HEK293T (cell line): Measurements from ENCODE around the gene DELE1.
A peak's percentile ranks its signal among the peaks of the same experiment; 100 is the strongest.

Source experiments
- CTCF ChIA-PET: fragments of 350-600 bp; formaldehyde crosslinking; extraction: SDS; loops from one replicate; lab custom pipeline; 2021; ENCODE audit warnings: antibody characterized with exemption, inconsistent platforms; lab: Yijun Ruan, JAX
- POLR2A ChIA-PET: fragments of 350-600 bp; formaldehyde crosslinking; extraction: SDS; loops from one replicate; lab custom pipeline; 2020; ENCODE audit warnings: antibody characterized with exemption, inconsistent platforms; lab: Yijun Ruan, JAX
- DNase-seq: peaks from one replicate; pipeline ENCODE4 v3.0.0; 2012; ENCODE audit warnings: mixed read lengths; ENCODE audit errors: extremely low spot score
- ARNT ChIP-seq: fragments of 450-650 bp; IDR thresholded peaks from 2 replicates; pipeline ENCODE4 v1.6.1; 2017; ENCODE audit warnings: mild to moderate bottlenecking
- BHLHE40 ChIP-seq: fragments of 450-650 bp; IDR thresholded peaks from 2 replicates; pipeline ENCODE4 v1.6.1; 2016; ENCODE audit warnings: mild to moderate bottlenecking, moderate library complexity, borderline replicate concordance
- CTBP1 ChIP-seq: fragments of 450-650 bp; IDR thresholded peaks from 2 replicates; pipeline ENCODE4 v1.6.1; 2016; ENCODE audit warnings: borderline replicate concordance
- ELF4 ChIP-seq: fragments of 450-650 bp; IDR thresholded peaks from 2 replicates; pipeline ENCODE4 v1.6.1; 2017; ENCODE audit warnings: antibody characterized with exemption
- FOXA1 ChIP-seq: fragments of 450-650 bp; IDR thresholded peaks from 2 replicates; pipeline ENCODE4 v1.6.1; 2016; ENCODE audit warnings: mild to moderate bottlenecking
- FOXK2 ChIP-seq: fragments of 450-650 bp; IDR thresholded peaks from 2 replicates; pipeline ENCODE4 v1.6.1; 2016; ENCODE audit warnings: mild to moderate bottlenecking
- FOXM1 ChIP-seq: fragments of 450-650 bp; IDR thresholded peaks from 2 replicates; pipeline ENCODE4 v1.6.1; 2017; ENCODE audit warnings: mild to moderate bottlenecking, borderline replicate concordance
- HDGF ChIP-seq: fragments of 450-650 bp; IDR thresholded peaks from 2 replicates; pipeline ENCODE4 v1.6.1; 2017; ENCODE audit warnings: antibody characterized with exemption, borderline replicate concordance
- L3MBTL2 ChIP-seq: fragments of 450-650 bp; conservative IDR thresholded peaks from 2 replicates; pipeline ENCODE4 v1.6.1; 2016; ENCODE audit warnings: mild to moderate bottlenecking
- LEF1 ChIP-seq: fragments of 450-650 bp; IDR thresholded peaks from 2 replicates; pipeline ENCODE4 v1.6.1; 2017; ENCODE audit warnings: mild to moderate bottlenecking, borderline replicate concordance
- NFRKB ChIP-seq: fragments of 450-650 bp; IDR thresholded peaks from 2 replicates; pipeline ENCODE4 v1.6.1; 2016; ENCODE audit warnings: mild to moderate bottlenecking, moderate library complexity
- SP1 ChIP-seq: fragments of 450-650 bp; IDR thresholded peaks from 2 replicates; pipeline ENCODE4 v1.6.1; 2017
- SUZ12 ChIP-seq: fragments of 450-650 bp; IDR thresholded peaks from 2 replicates; pipeline ENCODE4 v1.6.1; 2016; ENCODE audit warnings: mild to moderate bottlenecking
- TARDBP ChIP-seq: fragments of 450-650 bp; IDR thresholded peaks from 2 replicates; pipeline ENCODE4 v1.6.1; 2016
- ZNF384 ChIP-seq: fragments of 450-650 bp; IDR thresholded peaks from 2 replicates; pipeline ENCODE4 v1.6.1; 2016
- TF ChIP-seq, protein P1 (sequence below): fragments of 450-650 bp; IDR thresholded peaks from 2 replicates; pipeline ENCODE4 v1.6.1; 2016

The DELE1 gene

DNA sequence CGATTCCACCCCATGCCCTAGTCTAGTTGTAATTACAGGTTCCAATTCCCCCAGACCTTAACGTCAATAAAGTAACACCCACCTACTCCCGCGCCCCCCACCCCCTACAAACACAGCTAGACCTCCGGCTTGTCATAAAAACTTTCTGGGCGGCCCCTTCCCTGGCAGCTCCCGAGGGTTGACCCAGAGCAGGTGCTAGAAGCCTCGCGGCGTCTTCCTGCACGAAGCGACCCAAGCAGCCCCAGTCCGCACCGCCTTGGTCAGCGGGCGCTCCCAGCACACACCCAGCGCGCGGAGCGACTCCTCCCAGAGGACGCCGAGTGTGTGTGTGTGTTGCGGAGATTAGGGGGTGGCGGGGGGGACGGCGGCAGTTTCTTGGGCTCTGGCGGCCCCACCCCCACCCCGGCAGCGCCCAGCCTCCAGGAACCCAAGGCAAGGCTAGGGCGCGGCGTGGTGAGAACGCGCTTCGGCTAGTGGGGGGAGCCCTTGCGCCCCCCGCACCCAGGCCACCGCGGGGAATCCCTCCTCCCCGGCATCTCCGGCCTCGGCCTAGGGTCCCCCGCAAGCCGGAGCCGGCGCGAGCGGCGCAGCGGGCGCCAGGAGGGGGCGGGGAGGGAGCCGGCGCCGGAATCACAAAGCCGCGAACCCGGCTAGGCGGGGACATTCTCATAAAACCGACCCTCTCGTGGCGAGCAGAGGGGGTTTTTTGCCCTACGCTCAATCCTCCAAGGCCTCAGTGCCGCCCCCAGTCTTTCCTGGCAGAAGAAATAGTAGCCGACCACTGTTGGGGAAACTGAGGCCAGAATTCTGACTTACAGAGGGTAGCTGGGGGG is 47.7 kb upstream of the DELE1 start:
- TF ChIP-seq L3MBTL2 (peak; percentile 35; the same call in 1 of the 2 replicates), CTBP1 (no peak), SP1 (no peak)
- CTCF ChIA-PET = interaction anchor here (0.9 to 3.8 kb wide), 4 partner anchors 53 to 207 kb away, joined by 3 to 19 read pairs (median 6); no protein-coding TSS in a partner anchor
- peak; percentile 39 for DNase-seq
- POLR2A ChIA-PET = interaction anchor here (2.0 to 3.4 kb wide), 2 partner anchors 26 to 47 kb away, joined by 6 to 21 read pairs; partner anchors contain the start of gene DELE1

DNA sequence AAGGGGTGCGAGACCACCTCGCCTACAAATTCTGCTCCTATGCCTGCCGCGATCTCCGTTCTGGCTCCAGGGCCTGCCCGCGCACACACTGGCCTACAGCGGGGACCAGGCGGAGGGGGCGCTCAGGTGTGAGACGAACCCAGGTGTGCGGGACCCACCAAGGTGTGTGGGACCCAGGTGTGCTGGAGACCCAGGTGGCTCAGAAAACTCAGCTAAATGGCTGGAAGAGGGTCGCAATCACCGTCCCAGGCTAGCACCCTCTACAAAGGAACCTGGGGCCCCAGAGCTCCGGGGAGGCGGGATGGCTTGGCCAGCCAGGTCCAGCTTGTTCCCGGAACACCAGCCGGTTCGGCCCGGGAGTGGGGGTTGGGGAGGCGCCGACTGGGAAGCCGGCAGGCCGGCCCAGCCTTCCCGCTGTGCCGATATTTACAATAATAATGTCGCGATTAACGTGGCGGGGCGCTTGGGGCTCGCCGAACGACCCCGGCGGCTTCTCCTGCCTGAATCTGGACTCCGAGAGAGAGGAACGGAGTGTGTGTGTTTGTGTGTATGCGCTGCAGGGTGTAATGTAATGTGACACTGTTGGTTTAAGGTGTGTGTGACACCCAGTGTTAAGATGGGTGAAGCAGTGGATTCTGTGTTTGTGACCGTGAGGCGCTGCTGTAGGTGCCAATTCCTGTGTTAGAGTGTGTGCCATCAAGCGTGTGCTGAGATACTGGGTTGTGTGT is 46.9 kb upstream of the DELE1 start:
- TF ChIP-seq ELF4 = no peak
- TF ChIP-seq FOXA1 = no peak
- no peak for TF ChIP-seq NFRKB
- no peak for TF ChIP-seq HDGF
- no peak for TF ChIP-seq LEF1
- no peak for TF ChIP-seq FOXK2
- TF ChIP-seq TARDBP = no peak
- no peak for TF ChIP-seq BHLHE40
- no peak for TF ChIP-seq ZNF384
- no peak for TF ChIP-seq FOXM1
- TF ChIP-seq SUZ12 = no peak
- TF ChIP-seq SP1 = no peak
- no peak for DNase-seq
- POLR2A ChIA-PET = interaction anchor here (3.4 to 7.4 kb wide), 2 partner anchors 27 to 46 kb away, joined by 21 to 47 read pairs; partner anchors contain the start of gene DELE1
- CTCF ChIA-PET = interaction anchor here (0.9 to 3.8 kb wide), 5 partner anchors 63 to 207 kb away, joined by 3 to 19 read pairs (median 7); no protein-coding TSS in a partner anchor

DNA sequence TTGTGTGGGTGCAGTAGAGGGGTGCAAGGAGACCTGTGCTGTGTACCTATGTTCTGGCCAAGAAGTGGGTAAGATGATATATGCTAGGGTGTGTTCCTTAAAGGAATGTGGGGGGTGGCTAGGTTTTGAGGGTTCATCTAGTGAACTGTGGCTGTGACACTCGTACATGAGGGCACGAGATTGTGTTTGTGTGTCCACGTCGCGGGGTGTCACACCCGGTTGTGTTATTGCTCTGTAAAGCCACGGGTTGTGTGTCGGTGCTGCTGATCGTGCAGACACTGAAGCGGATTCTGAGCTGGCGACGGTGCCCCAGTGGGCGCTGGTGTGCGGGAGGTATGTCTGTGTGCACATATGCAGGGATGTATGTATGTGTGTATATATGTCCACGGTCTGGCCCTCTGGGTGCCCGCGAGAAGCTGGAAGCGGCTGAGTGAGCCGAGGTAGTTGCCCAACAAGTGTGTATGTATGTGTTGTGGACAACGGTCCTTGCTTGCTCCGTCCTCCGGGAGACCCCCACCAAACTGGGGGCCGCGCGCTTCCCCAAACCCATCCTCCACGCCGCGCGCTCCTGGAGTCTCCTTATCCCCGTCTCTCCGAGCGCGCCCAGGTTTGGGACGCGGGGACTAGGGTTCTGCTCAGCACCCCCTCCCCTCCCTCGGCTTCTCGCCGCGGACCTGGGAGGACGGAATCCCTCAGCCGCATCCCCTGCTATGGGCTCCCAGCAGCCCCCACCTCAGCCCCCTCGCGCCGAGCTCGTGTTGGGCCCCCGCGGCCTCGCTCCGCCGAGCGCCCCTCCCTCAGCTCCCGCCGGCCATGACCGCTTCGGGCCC is 46.1 kb upstream of the DELE1 start:
- ChIA-PET CTCF (interaction anchor here (0.8 to 6.3 kb wide), 22 partner anchors 9 to 208 kb away, joined by 3 to 33 read pairs (median 8); partner anchors contain the start of gene RNF14), POLR2A (interaction anchor here (0.9 to 7.4 kb wide), 5 partner anchors 28 to 194 kb away, joined by 3 to 47 read pairs (median 6); partner anchors contain the start of gene DELE1)
- DNase-seq = no peak
- TF ChIP-seq BHLHE40 (no peak), L3MBTL2 (no peak), LEF1 (no peak), SUZ12 (no peak), FOXM1 (no peak), HDGF (no peak), CTBP1 (no peak), ZNF384 (no peak), ELF4 (no peak)

DNA sequence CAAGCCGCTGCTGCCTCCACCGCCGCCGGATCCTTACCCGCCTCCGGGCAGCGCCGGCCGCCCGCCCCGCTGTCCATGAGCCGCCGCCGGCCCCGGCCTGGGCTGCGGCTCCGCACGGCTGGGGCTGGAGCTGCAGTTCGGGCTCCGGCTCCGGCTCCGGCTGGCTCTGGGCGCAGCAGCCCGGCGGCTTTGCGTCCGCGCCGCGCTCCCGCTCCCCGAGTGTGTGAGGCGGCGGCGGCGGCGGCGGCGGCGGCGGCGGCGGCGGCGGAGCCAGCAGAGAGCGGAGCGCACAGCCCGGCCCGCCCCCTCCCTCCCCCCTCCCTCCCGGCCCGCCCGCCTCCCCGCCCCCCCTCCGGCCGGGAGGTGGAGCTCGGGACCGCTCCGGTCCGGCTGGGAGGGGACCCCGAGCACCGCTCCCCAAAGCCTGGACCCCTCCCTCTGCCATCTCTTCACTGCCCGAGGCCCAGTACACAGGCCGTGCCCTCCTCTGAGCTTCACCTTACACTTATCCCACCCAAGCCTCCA is 45.4 kb upstream of the DELE1 start, which contains the start of gene PCDH1:
PCDH1 (minus strand) TSS at position 225 of the 525 bp plus-strand sequence; CDS start at position 77, 148 bp downstream.
- CTCF ChIA-PET = interaction anchor here (0.5 to 6.3 kb wide), 38 partner anchors 9 to 1438 kb away, joined by 3 to 33 read pairs (median 4); partner anchors contain the start of gene RNF14
- peak; percentile 51 for DNase-seq
- no peak for TF ChIP-seq TARDBP
- TF ChIP-seq L3MBTL2 = no peak
- no peak for TF ChIP-seq ARNT
- POLR2A ChIA-PET = interaction anchor here (0.9 to 7.4 kb wide), 6 partner anchors 28 to 195 kb away, joined by 3 to 47 read pairs (median 6); partner anchors contain the start of genes DELE1 and RNF14

DNA sequence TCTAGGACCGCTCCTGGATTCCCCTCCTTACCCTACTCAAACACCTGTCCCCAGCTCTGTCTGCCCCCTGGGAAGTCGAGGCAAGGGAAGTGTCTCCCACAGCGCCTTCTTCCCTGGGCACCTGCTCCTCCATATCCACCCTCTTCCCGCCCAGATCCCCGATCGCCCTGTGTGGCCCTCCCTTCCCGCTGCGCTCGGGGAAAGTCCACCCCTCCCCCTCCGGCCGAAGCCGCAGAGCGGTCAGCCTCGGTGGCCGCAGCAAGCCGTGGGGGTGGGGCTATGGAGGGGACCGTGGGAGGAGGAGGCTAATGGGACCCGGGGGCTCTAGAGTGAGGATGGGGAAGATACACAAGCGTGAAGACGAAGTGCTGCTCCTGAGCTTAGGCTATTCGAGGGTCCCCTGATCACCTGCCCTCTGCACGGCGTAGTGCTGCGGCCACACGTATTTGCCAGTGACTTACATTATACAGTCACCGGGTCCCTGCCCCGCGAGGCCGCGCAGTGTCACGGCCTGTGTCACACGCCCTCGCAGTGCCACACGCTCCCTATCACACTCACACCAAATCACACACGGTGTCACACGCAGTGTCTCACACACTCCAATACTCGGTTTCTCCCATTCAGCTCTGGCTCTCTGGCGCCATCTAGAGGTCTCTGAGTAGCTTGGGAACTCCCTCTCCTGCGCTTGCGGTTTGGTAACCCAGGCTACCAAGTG is 44.8 kb upstream of the DELE1 start:
- TF ChIP-seq CTBP1 (no peak), SUZ12 (no peak), L3MBTL2 (peak; percentile 76)
- TF ChIP-seq, protein P1, sequence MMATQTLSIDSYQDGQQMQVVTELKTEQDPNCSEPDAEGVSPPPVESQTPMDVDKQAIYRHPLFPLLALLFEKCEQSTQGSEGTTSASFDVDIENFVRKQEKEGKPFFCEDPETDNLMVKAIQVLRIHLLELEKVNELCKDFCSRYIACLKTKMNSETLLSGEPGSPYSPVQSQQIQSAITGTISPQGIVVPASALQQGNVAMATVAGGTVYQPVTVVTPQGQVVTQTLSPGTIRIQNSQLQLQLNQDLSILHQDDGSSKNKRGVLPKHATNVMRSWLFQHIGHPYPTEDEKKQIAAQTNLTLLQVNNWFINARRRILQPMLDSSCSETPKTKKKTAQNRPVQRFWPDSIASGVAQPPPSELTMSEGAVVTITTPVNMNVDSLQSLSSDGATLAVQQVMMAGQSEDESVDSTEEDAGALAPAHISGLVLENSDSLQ = no peak
- POLR2A ChIA-PET = interaction anchor here (1.1 to 7.4 kb wide), 5 partner anchors 29 to 195 kb away, joined by 5 to 47 read pairs (median 6); partner anchors contain the start of genes DELE1 and RNF14
- CTCF ChIA-PET = interaction anchor here (0.5 to 6.3 kb wide), 45 partner anchors 8 to 1438 kb away, joined by 3 to 33 read pairs (median 4); partner anchors contain the start of genes RNF14 and SPRY4
- DNase-seq = peak; percentile 75

DNA sequence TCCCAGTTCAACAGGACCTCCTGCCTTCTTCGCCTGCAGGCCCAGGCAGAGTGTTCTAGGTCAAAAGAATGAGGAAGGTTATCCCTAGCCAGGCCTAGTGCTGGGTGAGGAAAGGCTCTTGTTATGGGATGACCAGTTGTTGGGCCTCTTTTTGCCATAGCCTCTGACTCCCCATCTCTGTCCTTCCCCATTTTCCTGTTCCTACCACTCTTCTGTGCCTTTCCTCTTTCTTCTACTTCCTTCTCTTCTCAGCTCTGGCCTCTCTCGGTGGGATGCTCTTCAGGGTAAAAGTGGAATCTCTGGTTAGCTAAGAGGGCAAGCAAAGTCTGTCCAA is 44.3 kb upstream of the DELE1 start:
- DNase-seq = no peak
- CTCF ChIA-PET = interaction anchor here (0.5 to 6.3 kb wide), 31 partner anchors 11 to 446 kb away, joined by 3 to 33 read pairs (median 6); partner anchors contain the start of genes RNF14 and SPRY4
- POLR2A ChIA-PET = interaction anchor here (1.6 to 7.4 kb wide), 3 partner anchors 30 to 90 kb away, joined by 6 to 47 read pairs (median 21); partner anchors contain the start of genes DELE1 and RNF14
- TF ChIP-seq SUZ12 = no peak
- no peak for TF ChIP-seq BHLHE40
- TF ChIP-seq ARNT = no peak
- TF ChIP-seq, protein P1 = no peak
- no peak for TF ChIP-seq TARDBP
- TF ChIP-seq FOXA1 = no peak
- TF ChIP-seq FOXM1 = no peak
- no peak for TF ChIP-seq LEF1
- no peak for TF ChIP-seq FOXK2
- no peak for TF ChIP-seq SP1
- TF ChIP-seq L3MBTL2 = no peak
- TF ChIP-seq ELF4 = no peak
- no peak for TF ChIP-seq CTBP1
- TF ChIP-seq ZNF384 = no peak
- no peak for TF ChIP-seq NFRKB
- no peak for TF ChIP-seq HDGF
